Activated CD8-positive, alpha-beta memory T cell treated with anti-CD3 and anti-CD28 coated beads for 1 hour (primary cell): ENCODE results near the gene KIF5C.

ENCODE experiments used
- DNase-seq, 2 donors: peaks; one replicate each; pipeline ENCODE4 v3.0.0-alpha.2; 2020; ENCODE audit warnings: low read depth in 1 of 2; ENCODE audit errors: extremely low read depth in 1 of 2

Gene KIF5C

DNA sequence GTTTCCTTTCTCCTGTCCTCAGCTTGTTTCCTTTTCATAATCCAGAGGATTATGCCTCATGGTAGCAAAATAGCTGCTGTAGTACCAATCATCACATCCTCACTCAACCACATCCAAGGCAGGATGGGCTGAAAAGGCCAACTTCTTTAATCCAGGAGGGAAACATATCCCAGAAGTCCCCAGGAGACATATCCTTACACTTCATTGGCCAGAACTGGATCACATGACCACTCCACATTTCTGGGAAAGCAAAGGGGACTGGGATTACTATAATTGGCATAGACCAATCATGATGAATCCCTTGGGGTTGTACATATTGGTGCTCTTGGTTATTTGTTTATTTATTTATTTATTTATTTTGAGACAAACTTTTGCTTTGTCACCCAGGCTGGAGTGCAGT is 109.4 kb downstream of the KIF5C start:
- no peak for DNase-seq

DNA sequence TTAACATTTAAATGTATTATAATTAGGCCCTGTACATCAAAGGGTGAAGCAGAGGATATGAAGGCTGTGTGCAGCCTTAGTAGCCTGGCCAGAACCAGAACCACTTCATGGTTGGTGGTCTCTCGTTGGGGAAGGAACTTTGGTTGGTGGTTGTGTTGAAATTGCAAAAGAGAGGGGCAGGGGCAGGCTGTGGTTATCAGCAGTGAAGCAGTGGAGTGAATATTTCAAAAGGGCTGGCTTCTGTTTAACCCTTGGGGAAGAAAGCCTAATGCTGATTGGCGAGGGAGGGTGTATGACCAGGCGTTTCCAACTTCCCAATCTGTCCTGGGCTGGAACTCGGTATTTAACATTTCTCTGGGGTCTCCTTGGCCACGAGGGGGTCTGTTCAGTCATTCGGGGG is 112.3 kb downstream of the KIF5C start:
- no peak for DNase-seq

DNA sequence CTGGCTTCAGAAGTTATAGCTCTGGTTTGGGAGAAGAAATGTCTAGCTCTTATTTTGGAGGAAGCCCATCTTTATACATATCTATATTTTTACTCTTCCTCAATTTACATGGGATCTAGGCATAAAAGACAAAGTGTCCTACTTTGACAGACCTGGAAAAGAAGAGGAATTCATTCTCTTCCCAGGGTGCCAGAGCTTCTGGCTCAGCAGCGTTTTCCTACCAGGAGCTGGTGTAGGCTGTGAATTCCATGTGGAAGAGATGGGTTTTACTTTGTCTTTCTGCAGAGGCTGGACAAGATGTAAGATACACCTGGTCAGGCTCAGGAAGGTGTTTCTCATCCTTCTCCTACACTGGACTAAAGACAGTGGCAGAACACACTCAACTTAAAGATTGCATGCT is 113.3 kb downstream of the KIF5C start:
- DNase-seq: no peak

- no peak for DNase-seq
Observed at GRCh38 chr2:148989882-148990493, 115.0 kb downstream of the KIF5C start.

GRCh38 chr2:148990968-148991367 is 115.9 kb downstream of the KIF5C start:
- DNase-seq: no peak

DNA sequence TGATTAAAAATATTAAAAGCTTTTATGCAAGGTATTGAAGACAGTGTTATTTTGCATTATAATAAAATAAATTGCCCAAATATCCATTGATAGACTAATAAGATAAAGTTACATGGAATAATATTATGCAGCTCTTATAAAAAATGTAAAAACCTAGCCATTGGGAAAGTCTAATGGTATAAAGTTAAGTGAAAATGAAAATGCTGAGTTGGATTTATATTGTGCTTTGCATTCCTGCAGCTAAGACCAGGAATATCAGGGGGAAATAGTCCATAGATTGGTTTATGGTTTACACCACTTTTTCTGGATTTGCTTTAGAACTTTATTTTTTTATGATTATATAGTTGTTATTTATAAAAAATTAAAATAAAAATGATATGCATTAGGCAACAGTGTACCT is 117.4 kb downstream of the KIF5C start:
- no peak for DNase-seq

DNA sequence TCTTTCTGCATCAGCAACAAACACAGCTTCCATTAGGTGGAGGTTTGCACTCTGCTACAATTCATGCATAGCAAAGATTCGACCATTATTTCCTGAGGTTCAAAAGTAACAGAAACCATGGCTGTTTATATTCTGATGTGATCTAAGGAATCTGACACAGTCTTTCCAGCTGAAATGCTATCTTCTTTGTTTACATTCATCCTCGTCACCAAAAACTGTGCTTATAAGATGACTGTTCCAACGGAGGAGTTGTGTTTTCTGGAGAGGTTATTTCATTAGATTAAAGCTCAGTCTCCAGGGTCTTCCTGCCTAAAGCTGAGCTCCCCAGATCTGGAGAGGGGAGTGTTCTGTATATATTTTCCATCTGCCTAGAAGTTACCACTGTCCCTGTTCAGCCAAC is 118.3 kb downstream of the KIF5C start:
- no peak for DNase-seq

DNA sequence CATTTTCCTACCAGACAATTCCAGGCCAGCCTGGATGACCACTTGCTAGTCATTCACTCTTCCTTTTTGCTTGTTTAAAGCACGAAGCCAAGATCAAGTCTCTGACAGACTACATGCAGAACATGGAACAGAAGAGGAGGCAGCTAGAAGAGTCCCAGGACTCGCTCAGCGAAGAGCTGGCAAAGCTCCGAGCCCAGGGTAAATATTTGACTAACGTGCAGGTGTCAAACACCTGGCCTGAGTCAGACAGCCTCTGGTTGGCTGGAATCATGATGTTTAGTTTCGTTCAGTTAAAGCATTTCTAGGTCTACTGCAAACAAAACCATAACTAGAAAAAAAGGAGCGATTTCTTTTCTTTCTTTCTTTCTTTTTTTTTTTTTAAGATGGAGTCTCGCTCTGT is 119.3 kb downstream of the KIF5C start:
- no peak for DNase-seq

GRCh38 chr2:148996805-148997204 is 121.8 kb downstream of the KIF5C start:
- DNase-seq: no peak

GRCh38 chr2:148998165-148998830 is 123.3 kb downstream of the KIF5C start:
- DNase-seq: no peak

DNA sequence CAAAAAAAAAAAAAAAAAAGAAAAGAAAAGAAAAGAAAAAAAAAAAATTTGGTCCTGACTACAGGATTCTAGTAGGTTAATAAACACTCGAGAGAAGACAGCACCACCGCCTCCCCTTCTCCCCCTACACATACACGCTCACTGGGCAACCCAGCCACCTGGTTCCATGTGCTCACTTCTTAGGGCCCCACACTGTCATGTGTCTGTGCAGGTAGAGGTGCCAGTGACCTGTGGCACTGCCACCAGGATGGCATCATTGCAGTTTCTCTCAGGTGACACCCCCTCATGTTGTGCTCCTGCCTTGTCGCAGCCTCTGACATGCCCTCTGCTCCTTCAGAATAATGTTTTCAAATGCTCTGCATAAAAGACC is 123.8 kb downstream of the KIF5C start:
- DNase-seq: no peak

DNA sequence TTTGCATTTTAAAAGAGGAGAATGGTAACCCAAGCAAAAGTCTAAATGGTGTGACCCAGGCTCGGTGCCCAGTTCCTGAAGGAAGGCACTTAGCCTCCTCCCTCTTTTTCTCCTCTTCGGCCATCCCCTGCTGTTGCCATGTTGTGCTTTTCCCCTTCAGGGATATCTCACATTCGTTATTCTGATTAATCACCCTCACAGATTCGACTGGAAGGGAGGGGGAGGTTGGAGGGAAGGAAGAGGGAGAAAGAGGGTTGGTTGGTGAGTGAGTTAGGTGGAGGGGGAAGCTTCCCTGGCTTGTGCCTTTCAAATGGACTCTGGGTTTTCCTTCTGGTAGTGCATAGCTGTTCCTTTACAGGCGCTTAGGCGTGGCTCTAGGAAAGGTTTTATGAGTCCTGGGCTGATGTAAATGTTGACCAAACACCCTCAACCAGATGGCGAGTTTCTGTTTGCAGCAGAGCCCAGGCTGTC is 124.5 kb downstream of the KIF5C start:
- DNase-seq: no peak

DNA sequence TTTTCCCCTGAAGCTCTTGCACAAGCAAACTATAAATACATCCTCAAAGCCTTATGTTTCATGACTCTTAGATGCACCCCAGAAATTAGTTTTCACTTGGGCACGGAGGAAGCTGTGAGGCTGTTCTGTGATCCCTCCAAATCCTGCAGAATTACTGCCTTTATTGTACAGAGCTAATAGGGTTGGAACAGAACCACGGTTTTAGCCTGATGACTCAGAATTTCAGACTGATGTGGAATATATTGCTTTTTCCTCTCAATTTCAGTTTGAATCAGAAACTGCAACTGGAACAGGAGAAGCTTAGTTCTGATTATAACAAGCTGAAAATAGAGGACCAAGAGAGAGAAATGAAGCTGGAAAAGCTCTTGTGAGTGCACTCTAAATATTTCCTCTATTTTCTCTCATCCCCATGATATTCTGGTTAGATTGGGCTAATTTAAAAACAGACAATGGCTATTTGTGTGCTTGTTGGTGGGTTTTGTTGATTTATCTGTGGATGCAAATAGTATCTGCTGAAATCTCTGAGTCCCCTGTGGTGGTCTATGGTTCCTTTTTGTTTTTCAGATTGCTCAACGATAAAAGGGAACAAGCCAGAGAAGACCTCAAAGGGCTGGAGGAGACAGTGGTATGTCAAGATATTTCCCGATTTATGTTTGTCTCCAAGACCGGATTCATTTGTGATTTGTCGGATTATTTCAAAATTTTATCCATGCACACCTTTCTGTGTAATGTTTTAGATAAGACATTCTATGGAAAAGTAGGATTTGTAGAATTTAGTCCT is 125.3 kb downstream of the KIF5C start:
- no peak for DNase-seq

DNA sequence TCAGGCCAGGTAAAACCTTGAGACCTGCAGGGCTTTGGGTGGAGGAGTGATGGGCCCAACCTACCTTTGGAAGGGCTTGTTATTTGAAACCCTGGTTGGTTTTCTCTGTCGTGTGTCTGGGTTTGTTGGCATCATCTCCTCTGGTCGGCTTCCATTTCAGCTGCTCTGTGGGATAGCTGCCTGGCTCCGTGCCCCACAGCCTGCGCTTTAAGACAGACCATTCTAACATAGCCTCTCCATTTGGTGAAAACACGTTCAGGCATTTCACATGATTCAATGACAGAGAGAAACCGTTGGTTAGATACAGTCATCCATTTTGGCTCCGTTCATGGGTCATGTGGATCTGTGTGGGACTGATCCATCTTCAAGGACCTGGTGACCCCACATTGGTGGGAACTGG is 126.5 kb downstream of the KIF5C start:
- no peak for DNase-seq

GRCh38 chr2:149002378-149002890 is 127.4 kb downstream of the KIF5C start:
- DNase-seq: no peak

- no peak for DNase-seq
Observed at GRCh38 chr2:149002891-149003740, 128.1 kb downstream of the KIF5C start.

DNA sequence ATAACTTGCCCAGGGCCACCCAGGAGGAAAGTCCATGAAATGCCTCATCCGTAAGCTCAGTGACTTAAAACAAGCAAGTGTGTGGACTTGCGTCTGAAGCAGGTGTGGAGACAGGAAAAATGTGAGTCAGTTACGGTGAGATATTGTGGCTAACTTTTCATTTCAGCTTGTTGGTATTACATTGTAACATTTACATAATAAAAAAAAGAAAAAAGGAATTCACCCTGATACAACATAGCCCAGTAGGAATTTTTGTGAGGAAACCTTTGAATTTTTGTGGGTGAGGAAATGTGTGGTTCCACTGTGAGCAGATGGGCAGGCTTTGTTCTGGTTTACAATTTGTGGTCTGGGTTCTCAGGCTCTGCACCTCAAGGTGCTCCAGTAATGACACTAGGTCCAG is 129.8 kb downstream of the KIF5C start:
- DNase-seq: no peak

- no peak for DNase-seq
Observed at GRCh38 chr2:149005471-149006077, 130.5 kb downstream of the KIF5C start.

- no peak for DNase-seq
Observed at GRCh38 chr2:149006883-149007543, 132.0 kb downstream of the KIF5C start.

GRCh38 chr2:149008381-149008780 is 133.4 kb downstream of the KIF5C start:
- no peak for DNase-seq
